ENCODE results near the gene MBL2. TPM values are rescaled to one million over a fixed set of nuclear protein-coding genes. Genes with fewer than 3 reads are reported as not detected.

MBL2 gene
- total and polyA plus RNA-seq, 2 of the 8 experiments (the other 6 are each of a cell fraction or from before 2014, with no cell fraction given) = not detected

DNA sequence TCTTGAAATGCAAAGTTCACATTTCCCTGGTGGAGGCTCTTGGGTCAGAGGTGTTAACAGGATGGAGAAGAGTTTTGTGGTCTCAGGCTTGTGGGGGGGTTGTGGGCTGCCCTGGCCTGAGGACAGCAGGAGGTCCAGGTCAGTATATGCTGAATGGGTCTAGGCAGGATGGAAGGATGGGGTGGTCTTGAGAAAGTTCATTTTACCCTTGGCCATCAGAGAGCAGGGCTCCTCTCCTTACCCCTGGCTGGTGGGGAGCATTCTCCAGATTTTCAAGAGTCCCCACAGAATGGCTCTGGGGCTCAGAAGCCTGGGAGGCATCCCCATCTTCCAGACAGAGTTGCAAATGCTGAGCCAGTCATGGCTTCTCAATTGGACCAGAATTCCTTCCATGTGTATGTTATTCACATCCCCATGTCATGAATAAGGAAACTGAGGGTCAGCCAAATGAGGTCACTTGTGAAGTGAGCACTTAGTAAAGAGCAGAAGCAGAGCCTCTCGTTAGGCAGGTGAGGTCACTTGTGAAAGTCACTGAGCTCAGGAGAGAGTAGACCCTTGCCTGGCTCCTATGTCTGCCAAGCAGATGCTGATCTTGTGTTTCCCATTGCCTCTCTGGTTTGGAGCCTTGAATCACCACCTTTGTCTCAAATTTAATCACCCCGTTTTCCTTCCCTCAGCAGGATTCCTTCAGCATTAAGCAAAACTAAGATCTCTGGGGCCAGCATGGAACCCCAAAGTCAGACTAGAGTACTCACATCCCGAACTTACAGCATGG is 33.0 kb downstream of the MBL2 start (continued):
- TF ChIP-seq, protein P1, sequence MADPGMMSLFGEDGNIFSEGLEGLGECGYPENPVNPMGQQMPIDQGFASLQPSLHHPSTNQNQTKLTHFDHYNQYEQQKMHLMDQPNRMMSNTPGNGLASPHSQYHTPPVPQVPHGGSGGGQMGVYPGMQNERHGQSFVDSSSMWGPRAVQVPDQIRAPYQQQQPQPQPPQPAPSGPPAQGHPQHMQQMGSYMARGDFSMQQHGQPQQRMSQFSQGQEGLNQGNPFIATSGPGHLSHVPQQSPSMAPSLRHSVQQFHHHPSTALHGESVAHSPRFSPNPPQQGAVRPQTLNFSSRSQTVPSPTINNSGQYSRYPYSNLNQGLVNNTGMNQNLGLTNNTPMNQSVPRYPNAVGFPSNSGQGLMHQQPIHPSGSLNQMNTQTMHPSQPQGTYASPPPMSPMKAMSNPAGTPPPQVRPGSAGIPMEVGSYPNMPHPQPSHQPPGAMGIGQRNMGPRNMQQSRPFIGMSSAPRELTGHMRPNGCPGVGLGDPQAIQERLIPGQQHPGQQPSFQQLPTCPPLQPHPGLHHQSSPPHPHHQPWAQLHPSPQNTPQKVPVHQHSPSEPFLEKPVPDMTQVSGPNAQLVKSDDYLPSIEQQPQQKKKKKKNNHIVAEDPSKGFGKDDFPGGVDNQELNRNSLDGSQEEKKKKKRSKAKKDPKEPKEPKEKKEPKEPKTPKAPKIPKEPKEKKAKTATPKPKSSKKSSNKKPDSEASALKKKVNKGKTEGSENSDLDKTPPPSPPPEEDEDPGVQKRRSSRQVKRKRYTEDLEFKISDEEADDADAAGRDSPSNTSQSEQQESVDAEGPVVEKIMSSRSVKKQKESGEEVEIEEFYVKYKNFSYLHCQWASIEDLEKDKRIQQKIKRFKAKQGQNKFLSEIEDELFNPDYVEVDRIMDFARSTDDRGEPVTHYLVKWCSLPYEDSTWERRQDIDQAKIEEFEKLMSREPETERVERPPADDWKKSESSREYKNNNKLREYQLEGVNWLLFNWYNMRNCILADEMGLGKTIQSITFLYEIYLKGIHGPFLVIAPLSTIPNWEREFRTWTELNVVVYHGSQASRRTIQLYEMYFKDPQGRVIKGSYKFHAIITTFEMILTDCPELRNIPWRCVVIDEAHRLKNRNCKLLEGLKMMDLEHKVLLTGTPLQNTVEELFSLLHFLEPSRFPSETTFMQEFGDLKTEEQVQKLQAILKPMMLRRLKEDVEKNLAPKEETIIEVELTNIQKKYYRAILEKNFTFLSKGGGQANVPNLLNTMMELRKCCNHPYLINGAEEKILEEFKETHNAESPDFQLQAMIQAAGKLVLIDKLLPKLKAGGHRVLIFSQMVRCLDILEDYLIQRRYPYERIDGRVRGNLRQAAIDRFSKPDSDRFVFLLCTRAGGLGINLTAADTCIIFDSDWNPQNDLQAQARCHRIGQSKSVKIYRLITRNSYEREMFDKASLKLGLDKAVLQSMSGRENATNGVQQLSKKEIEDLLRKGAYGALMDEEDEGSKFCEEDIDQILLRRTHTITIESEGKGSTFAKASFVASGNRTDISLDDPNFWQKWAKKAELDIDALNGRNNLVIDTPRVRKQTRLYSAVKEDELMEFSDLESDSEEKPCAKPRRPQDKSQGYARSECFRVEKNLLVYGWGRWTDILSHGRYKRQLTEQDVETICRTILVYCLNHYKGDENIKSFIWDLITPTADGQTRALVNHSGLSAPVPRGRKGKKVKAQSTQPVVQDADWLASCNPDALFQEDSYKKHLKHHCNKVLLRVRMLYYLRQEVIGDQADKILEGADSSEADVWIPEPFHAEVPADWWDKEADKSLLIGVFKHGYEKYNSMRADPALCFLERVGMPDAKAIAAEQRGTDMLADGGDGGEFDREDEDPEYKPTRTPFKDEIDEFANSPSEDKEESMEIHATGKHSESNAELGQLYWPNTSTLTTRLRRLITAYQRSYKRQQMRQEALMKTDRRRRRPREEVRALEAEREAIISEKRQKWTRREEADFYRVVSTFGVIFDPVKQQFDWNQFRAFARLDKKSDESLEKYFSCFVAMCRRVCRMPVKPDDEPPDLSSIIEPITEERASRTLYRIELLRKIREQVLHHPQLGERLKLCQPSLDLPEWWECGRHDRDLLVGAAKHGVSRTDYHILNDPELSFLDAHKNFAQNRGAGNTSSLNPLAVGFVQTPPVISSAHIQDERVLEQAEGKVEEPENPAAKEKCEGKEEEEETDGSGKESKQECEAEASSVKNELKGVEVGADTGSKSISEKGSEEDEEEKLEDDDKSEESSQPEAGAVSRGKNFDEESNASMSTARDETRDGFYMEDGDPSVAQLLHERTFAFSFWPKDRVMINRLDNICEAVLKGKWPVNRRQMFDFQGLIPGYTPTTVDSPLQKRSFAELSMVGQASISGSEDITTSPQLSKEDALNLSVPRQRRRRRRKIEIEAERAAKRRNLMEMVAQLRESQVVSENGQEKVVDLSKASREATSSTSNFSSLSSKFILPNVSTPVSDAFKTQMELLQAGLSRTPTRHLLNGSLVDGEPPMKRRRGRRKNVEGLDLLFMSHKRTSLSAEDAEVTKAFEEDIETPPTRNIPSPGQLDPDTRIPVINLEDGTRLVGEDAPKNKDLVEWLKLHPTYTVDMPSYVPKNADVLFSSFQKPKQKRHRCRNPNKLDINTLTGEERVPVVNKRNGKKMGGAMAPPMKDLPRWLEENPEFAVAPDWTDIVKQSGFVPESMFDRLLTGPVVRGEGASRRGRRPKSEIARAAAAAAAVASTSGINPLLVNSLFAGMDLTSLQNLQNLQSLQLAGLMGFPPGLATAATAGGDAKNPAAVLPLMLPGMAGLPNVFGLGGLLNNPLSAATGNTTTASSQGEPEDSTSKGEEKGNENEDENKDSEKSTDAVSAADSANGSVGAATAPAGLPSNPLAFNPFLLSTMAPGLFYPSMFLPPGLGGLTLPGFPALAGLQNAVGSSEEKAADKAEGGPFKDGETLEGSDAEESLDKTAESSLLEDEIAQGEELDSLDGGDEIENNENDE (IDR thresholded peaks at IDR 0.05; ENCODE audit: insufficient replicate concordance, low read length) = no peak
- no peak for TF ChIP-seq HDAC2 (IDR thresholded peaks at IDR 0.05; ENCODE audit: borderline replicate concordance in 1 of 2, low read depth in 2 of 2, low read length in 2 of 2)
- TF ChIP-seq SIN3A (conservative IDR thresholded peaks at IDR 0.05 in 1 of 2, IDR thresholded peaks at IDR 0.05 in 1 of 2; ENCODE audit: low read depth in 1 of 2, low read length in 2 of 2) = no peak
- TF ChIP-seq GABPA (IDR thresholded peaks at IDR 0.05; ENCODE audit: borderline replicate concordance, insufficient read depth, low read length) = no peak
- no peak for TF ChIP-seq BACH1 (IDR thresholded peaks at IDR 0.05; ENCODE audit: low read length)
